Activated naive CD4-positive, alpha-beta T cell treated with anti-CD3 and anti-CD28 coated beads, Interleukin-2, amount 10 ng/mL, durations not matched to agents 7 days and 5 days (primary cell): Measurements from ENCODE around the gene RNF4.
"Not testable (repeated sequence)": the region's sequence is repeated elsewhere in the genome, so short reads cannot be mapped to it uniquely, and the experiment has no call there.

ENCODE experiments used
- CTCF ChIA-PET: fragments of 350-600 bp; sonication (Branson Sonifier 250); formaldehyde crosslinking; loops from one replicate; lab custom pipeline; 2021; ENCODE audit warnings: antibody characterized with exemption; lab: Charles Lee
- DNase-seq: peaks from one replicate; pipeline ENCODE4 v3.0.0-alpha.2; 2020
- H3K27ac Mint-ChIP-seq: one replicate; pipeline ENCODE4 v1.8.0; 2021; ENCODE audit warnings: mild to moderate bottlenecking, moderate library complexity, mixed read lengths
- H3K27me3 Mint-ChIP-seq: one replicate; pipeline ENCODE4 v1.8.0; 2021; ENCODE audit warnings: mild to moderate bottlenecking, mixed read lengths
- H3K36me3 Mint-ChIP-seq: one replicate; pipeline ENCODE4 v1.8.0; 2021; ENCODE audit warnings: mixed read lengths
- H3K4me1 Mint-ChIP-seq: one replicate; pipeline ENCODE4 v1.8.0; 2021; ENCODE audit warnings: mixed read lengths
- H3K4me3 Mint-ChIP-seq: one replicate; pipeline ENCODE4 v1.8.0; 2021; ENCODE audit warnings: mild to moderate bottlenecking, moderate library complexity, mixed read lengths
- H3K9me3 Mint-ChIP-seq: one replicate; pipeline ENCODE4 v1.8.0; 2021; ENCODE audit warnings: mixed read lengths

Gene RNF4

GRCh38 chr4:2501034-2501594, 32.2 kb downstream of the RNF4 start:
- CTCF ChIA-PET = no interaction called here
- DNase-seq = no peak
- Mint-ChIP-seq H3K9me3 (no peaks in the 10 kb centered on the region), H3K4me1 (no peaks in the 10 kb centered on the region), H3K36me3 (peaks cover 56% of the 10 kb centered on the region), H3K27ac (peak overlapping the region; percentile 42), H3K4me3 (no peak overlapping the region), H3K27me3 (no peaks in the 10 kb centered on the region)

GRCh38 chr4:2503809-2504208, 34.9 kb downstream of the RNF4 start:
- Mint-ChIP-seq H3K4me1 (no peaks in the 10 kb centered on the region), H3K4me3 (no peak overlapping the region), H3K27ac (peak overlapping the region; percentile 49), H3K36me3 (peaks cover 49% of the 10 kb centered on the region), H3K27me3 (no peaks in the 10 kb centered on the region), H3K9me3 (no peaks in the 10 kb centered on the region)
- CTCF ChIA-PET = no interaction called here
- no peak for DNase-seq

- Mint-ChIP-seq H3K9me3 (no peaks in the 10 kb centered on the region), H3K4me3 (no peak overlapping the region), H3K36me3 (peaks cover 48% of the 10 kb centered on the region), H3K4me1 (peaks cover 2% of the 10 kb centered on the region), H3K27me3 (no peaks in the 10 kb centered on the region), H3K27ac (no peak overlapping the region)
- CTCF ChIA-PET = no interaction called here
- no peak for DNase-seq
These were observed 38.4 kb downstream of the RNF4 start for GRCh38 chr4:2507259-2507658.

GRCh38 chr4:2507855-2508254, 38.9 kb downstream of the RNF4 start:
- H3K4me3 Mint-ChIP-seq = no peak overlapping the region
- H3K9me3 Mint-ChIP-seq = no peaks in the 10 kb centered on the region
- peaks cover 49% of the 10 kb centered on the region for H3K36me3 Mint-ChIP-seq
- H3K4me1 Mint-ChIP-seq = peaks cover 2% of the 10 kb centered on the region
- H3K27ac Mint-ChIP-seq = no peak overlapping the region
- no peaks in the 10 kb centered on the region for H3K27me3 Mint-ChIP-seq
- DNase-seq = no peak
- CTCF ChIA-PET = no interaction called here

- H3K36me3 Mint-ChIP-seq = peaks cover 59% of the 10 kb centered on the region
- no peak for DNase-seq
- no peaks in the 10 kb centered on the region for H3K9me3 Mint-ChIP-seq
- H3K4me1 Mint-ChIP-seq = peaks cover 2% of the 10 kb centered on the region
- no peak overlapping the region for H3K4me3 Mint-ChIP-seq
- H3K27ac Mint-ChIP-seq = peak overlapping the region; percentile 52
- H3K27me3 Mint-ChIP-seq = no peaks in the 10 kb centered on the region
- CTCF ChIA-PET = no interaction called here
These were observed 41.7 kb downstream of the RNF4 start for GRCh38 chr4:2510351-2511259.

GRCh38 chr4:2511645-2512131, 42.8 kb downstream of the RNF4 start:
- H3K9me3 Mint-ChIP-seq = no peaks in the 10 kb centered on the region
- no peak for DNase-seq
- no peak overlapping the region for H3K27ac Mint-ChIP-seq
- H3K4me3 Mint-ChIP-seq = no peak overlapping the region
- peaks cover 2% of the 10 kb centered on the region for H3K4me1 Mint-ChIP-seq
- peaks cover 56% of the 10 kb centered on the region for H3K36me3 Mint-ChIP-seq
- CTCF ChIA-PET = no interaction called here
- no peaks in the 10 kb centered on the region for H3K27me3 Mint-ChIP-seq

- no peak for DNase-seq
- Mint-ChIP-seq H3K27me3 (no peaks in the 10 kb centered on the region), H3K27ac (no peak overlapping the region), H3K9me3 (no peaks in the 10 kb centered on the region), H3K4me1 (peaks cover 2% of the 10 kb centered on the region), H3K36me3 (peaks cover 52% of the 10 kb centered on the region), H3K4me3 (no peak overlapping the region)
- CTCF ChIA-PET = no interaction called here
These were observed 43.7 kb downstream of the RNF4 start for GRCh38 chr4:2512396-2513135.

- H3K4me1 Mint-ChIP-seq, H3K27me3 Mint-ChIP-seq, H3K27ac Mint-ChIP-seq, H3K9me3 Mint-ChIP-seq, H3K4me3 Mint-ChIP-seq, CTCF ChIA-PET, DNase-seq: not testable (repeated sequence)
- peaks cover 47% of the 10 kb centered on the region for H3K36me3 Mint-ChIP-seq
These were observed 45.3 kb downstream of the RNF4 start for GRCh38 chr4:2514193-2514592.

GRCh38 chr4:2514944-2515343, 46.0 kb downstream of the RNF4 start:
- peaks cover 41% of the 10 kb centered on the region for H3K36me3 Mint-ChIP-seq
- H3K4me3 Mint-ChIP-seq, H3K4me1 Mint-ChIP-seq, DNase-seq, H3K27me3 Mint-ChIP-seq, CTCF ChIA-PET, H3K27ac Mint-ChIP-seq, H3K9me3 Mint-ChIP-seq: not testable (repeated sequence)

- Mint-ChIP-seq H3K4me1 (peaks cover 2% of the 10 kb centered on the region), H3K36me3 (peaks cover 35% of the 10 kb centered on the region), H3K27ac (no peak overlapping the region), H3K27me3 (no peaks in the 10 kb centered on the region), H3K4me3 (no peak overlapping the region), H3K9me3 (no peaks in the 10 kb centered on the region)
- CTCF ChIA-PET = no interaction called here
- DNase-seq = no peak
These were observed 47.1 kb downstream of the RNF4 start for GRCh38 chr4:2515830-2516550.

- H3K27me3 Mint-ChIP-seq = no peaks in the 10 kb centered on the region
- no peak overlapping the region for H3K4me3 Mint-ChIP-seq
- CTCF ChIA-PET = no interaction called here
- no peak for DNase-seq
- H3K4me1 Mint-ChIP-seq = peaks cover 2% of the 10 kb centered on the region
- H3K36me3 Mint-ChIP-seq = peaks cover 37% of the 10 kb centered on the region
- H3K9me3 Mint-ChIP-seq = no peaks in the 10 kb centered on the region
- no peak overlapping the region for H3K27ac Mint-ChIP-seq
These were observed 47.7 kb downstream of the RNF4 start for GRCh38 chr4:2516635-2517034.

- Mint-ChIP-seq H3K27ac (no peak overlapping the region), H3K4me3 (no peak overlapping the region), H3K4me1 (no peaks in the 10 kb centered on the region), H3K9me3 (no peaks in the 10 kb centered on the region), H3K36me3 (peaks cover 1% of the 10 kb centered on the region), H3K27me3 (peaks cover 14% of the 10 kb centered on the region)
- CTCF ChIA-PET = no interaction called here
- no peak for DNase-seq
These were observed 57.7 kb downstream of the RNF4 start for GRCh38 chr4:2526559-2526958.

- DNase-seq = no peak
These were observed 66.0 kb downstream of the RNF4 start for GRCh38 chr4:2534904-2535375.

More at GRCh38 chr4:2534904-2535375, 66.0 kb downstream of the RNF4 start:
- Mint-ChIP-seq H3K27ac (peak overlapping the region; percentile 91), H3K36me3 (peaks cover 4% of the 10 kb centered on the region), H3K9me3 (no peaks in the 10 kb centered on the region), H3K4me1 (peaks cover 25% of the 10 kb centered on the region), H3K4me3 (peak overlapping the region; percentile 87), H3K27me3 (peaks cover 10% of the 10 kb centered on the region)
- CTCF ChIA-PET = interaction anchor here (1.9 kb wide), 1 partner anchor 315 kb away, joined by 6 read pairs; no protein-coding TSS in a partner anchor
